H1 (cell line): ENCODE data around the gene PDE4D. TPM values are rescaled to one million over a fixed set of nuclear protein-coding genes. Genes with fewer than 3 reads are reported as not detected.

Experiments
- CTCF ChIA-PET: fragments of 300-600 bp; sonication (Branson Sonifier 250); formaldehyde crosslinking; loops from one replicate; lab custom pipeline; 2021; ENCODE audit not compliant: partially characterized antibody; lab: Charles Lee
- POLR2A ChIA-PET: fragments of 300-600 bp; sonication (Branson Sonifier 250); formaldehyde crosslinking; loops from one replicate; lab custom pipeline; 2021; ENCODE audit warnings: inconsistent platforms; ENCODE audit not compliant: partially characterized antibody; lab: Charles Lee
- DNase-seq, 2 experiments: peaks; one replicate each; pipeline versions ENCODE4 v3.0.0 to v3.0.0-alpha.2; 2010 to 2022; ENCODE audit warnings: low spot score in 2 of 2, low read depth in 1 of 2, mixed read lengths in 1 of 2
- FAIRE-seq: peaks from 2 replicates; lab custom pipeline; 2011; peaks lifted over from hg19 to GRCh38; lab: Jason Lieb, UNC
- H2AFZ ChIP-seq: 2 replicates; pipeline ENCODE4 v1.8.1; 2012; ENCODE audit warnings: low read length, inconsistent platforms
- H2AK5ac ChIP-seq: 2 replicates; pipeline ENCODE4 v1.6.1; 2013; ENCODE audit warnings: low read depth, low read length
- H2BK120ac ChIP-seq: replicated peaks from 2 replicates; pipeline ENCODE3; 2013; ENCODE audit warnings: low read depth, low read length, inconsistent platforms
- H2BK12ac ChIP-seq: 2 replicates; pipeline ENCODE4 v1.6.1; 2013; ENCODE audit warnings: low read depth, low read length
- H2BK15ac ChIP-seq: 2 replicates; pipeline ENCODE4 v1.6.1; 2013; ENCODE audit warnings: low read length
- H2BK20ac ChIP-seq: 2 replicates; pipeline ENCODE4 v1.6.1; 2013; ENCODE audit warnings: low read length
- H2BK5ac ChIP-seq: 2 replicates; pipeline ENCODE4 v1.6.1; 2013; ENCODE audit warnings: low read depth, low read length
- H3K14ac ChIP-seq: 2 replicates; pipeline ENCODE4 v1.6.1; 2013; ENCODE audit warnings: inconsistent platforms; ENCODE audit not compliant: insufficient read length
- H3K18ac ChIP-seq: 2 replicates; pipeline ENCODE4 v1.6.1; 2013; ENCODE audit warnings: low read length; ENCODE audit errors: extremely low read depth
- H3K23ac ChIP-seq: 2 replicates; pipeline ENCODE4 v1.6.1; 2013; ENCODE audit warnings: inconsistent platforms; ENCODE audit not compliant: insufficient read length
- H3K23me2 ChIP-seq: 2 replicates; pipeline ENCODE4 v1.6.1; 2013; ENCODE audit warnings: low read depth, low read length
- H3K27ac ChIP-seq: 2 replicates; pipeline ENCODE4 v1.6.1; 2011; ENCODE audit warnings: low read depth, low read length, inconsistent platforms
- H3K27me3 ChIP-seq, 4 experiments: replicated peaks in 1 of 4; 1 replicate in 1 of 4; 2 replicates in 3 of 4; pipeline versions ENCODE4 v1.6.1 to v1.8.1; 2011 to 2013; ENCODE audit warnings: low read length in 3 of 4, mild to moderate bottlenecking in 3 of 4, inconsistent platforms in 2 of 4, mixed read lengths in 2 of 4, moderate library complexity in 1 of 4; ENCODE audit not compliant: control insufficient read depth in 3 of 4, insufficient read depth in 3 of 4; ENCODE audit errors: extremely low read depth in 1 of 4
- H3K36me3 ChIP-seq, 4 experiments: 2 replicates each; pipeline versions ENCODE4 v1.6.1 to v1.8.1; 2011 to 2013; ENCODE audit warnings: mild to moderate bottlenecking in 4 of 4, low read length in 3 of 4, moderate library complexity in 2 of 4, control low read depth in 1 of 4, inconsistent platforms in 1 of 4; ENCODE audit not compliant: insufficient read depth in 4 of 4, control insufficient read depth in 2 of 4
- H3K4ac ChIP-seq: replicated peaks from 2 replicates; pipeline ENCODE3; 2013; ENCODE audit warnings: low read length, low read depth, mixed read lengths, inconsistent platforms; ENCODE audit not compliant: insufficient read length
- H3K4me1 ChIP-seq, 4 experiments: replicated peaks in 1 of 4; 1 replicate in 1 of 4; 2 replicates in 3 of 4; pipeline versions ENCODE4 v1.6.1 to v1.8.1; 2011 to 2013; ENCODE audit warnings: low read length in 3 of 4, inconsistent platforms in 2 of 4, mixed read lengths in 1 of 4; ENCODE audit not compliant: insufficient read depth in 4 of 4, control insufficient read depth in 3 of 4
- H3K4me2 ChIP-seq, 2 experiments: 2 replicates each; pipeline versions ENCODE4 v1.6.1 to v1.8.1; 2011 to 2013; ENCODE audit warnings: low read depth in 2 of 2, low read length in 2 of 2, control low read depth in 1 of 2, inconsistent platforms in 1 of 2, mild to moderate bottlenecking in 1 of 2; ENCODE audit not compliant: insufficient read depth in 1 of 2
- H3K4me3 ChIP-seq, 4 experiments: fragments of 200-600, 300-600 bp in 1 of 4; sonication (generic), shearing (Covaris generic), sonication (Bioruptor Twin) in 1 of 4; 2 replicates each; pipeline versions ENCODE4 v1.5.1 to v1.8.1; 2011 to 2016; ENCODE audit warnings: low read length in 4 of 4, low read depth in 3 of 4, control low read depth in 2 of 4, inconsistent platforms in 2 of 4, mild to moderate bottlenecking in 2 of 4, mixed read lengths in 1 of 4, moderate library complexity in 1 of 4; ENCODE audit not compliant: insufficient read depth in 2 of 4; ENCODE audit errors: extremely low read depth in 1 of 4
- H3K56ac ChIP-seq: replicated peaks from 2 replicates; pipeline ENCODE3; 2013; ENCODE audit warnings: low read depth, mild to moderate bottlenecking, mixed read lengths, low read length, inconsistent platforms; ENCODE audit not compliant: insufficient read length
- H3K79me1 ChIP-seq: 2 replicates; pipeline ENCODE4 v1.6.1; 2013; ENCODE audit warnings: low read depth, low read length, control low read depth
- H3K79me2 ChIP-seq, 2 experiments: 2 replicates each; pipeline versions ENCODE4 v1.6.1 to v1.8.1; 2012 to 2013; ENCODE audit warnings: low read length in 2 of 2, mild to moderate bottlenecking in 2 of 2, inconsistent platforms in 1 of 2; ENCODE audit not compliant: insufficient read depth in 2 of 2, control insufficient read depth in 1 of 2
- H3K9ac ChIP-seq, 4 experiments: replicated peaks in 1 of 4; 1 replicate in 1 of 4; 2 replicates in 3 of 4; pipeline versions ENCODE4 v1.6.1 to v1.8.1; 2011 to 2013; ENCODE audit warnings: low read depth in 3 of 4, low read length in 3 of 4, control low read depth in 2 of 4, mild to moderate bottlenecking in 2 of 4, moderate library complexity in 2 of 4, inconsistent platforms in 1 of 4; ENCODE audit errors: extremely low read depth in 1 of 4
- H3K9me3 ChIP-seq, 2 experiments: 2 replicates each; pipeline versions ENCODE4 v1.6.1 to v1.8.1; 2012 to 2013; ENCODE audit warnings: mild to moderate bottlenecking in 2 of 2, moderate library complexity in 2 of 2, control low read depth in 1 of 2, inconsistent platforms in 1 of 2, low read depth in 1 of 2, low read length in 1 of 2, mixed read lengths in 1 of 2; ENCODE audit not compliant: insufficient read depth in 2 of 2
- H4K20me1 ChIP-seq, 2 experiments: replicated peaks in 1 of 2; 2 replicates each; pipeline versions ENCODE3 to v1.8.1; 2011 to 2013; ENCODE audit warnings: inconsistent platforms in 2 of 2, low read length in 2 of 2, mild to moderate bottlenecking in 1 of 2; ENCODE audit not compliant: insufficient read depth in 2 of 2, control insufficient read depth in 1 of 2
- H4K5ac ChIP-seq: 2 replicates; pipeline ENCODE4 v1.6.1; 2013; ENCODE audit warnings: low read length, low read depth, mixed read lengths, inconsistent platforms; ENCODE audit not compliant: insufficient read length
- H4K8ac ChIP-seq: 2 replicates; pipeline ENCODE4 v1.8.0; 2013; ENCODE audit warnings: mild to moderate bottlenecking, moderate library complexity, low read length, inconsistent platforms; ENCODE audit not compliant: insufficient read depth; ENCODE audit errors: extremely low read depth
- H4K91ac ChIP-seq: replicated peaks from 2 replicates; pipeline ENCODE3; 2013; ENCODE audit warnings: low read length, mixed read lengths, inconsistent platforms; ENCODE audit not compliant: insufficient read length
- BCL11A ChIP-seq, 2 experiments: IDR thresholded peaks; one replicate each; pipeline ENCODE4 v1.6.1; 2011; ENCODE audit warnings: low read depth in 2 of 2, low read length in 2 of 2, mild to moderate bottlenecking in 2 of 2
- EP300 ChIP-seq, 2 experiments: IDR thresholded peaks; 1 replicate in 1 of 2; 2 replicates in 1 of 2; pipeline ENCODE4 v1.6.1; 2011 to 2012; ENCODE audit warnings: low read depth in 2 of 2, low read length in 2 of 2, mild to moderate bottlenecking in 2 of 2, borderline replicate concordance in 1 of 2, inconsistent platforms in 1 of 2, moderate library complexity in 1 of 2
- NANOG ChIP-seq: IDR thresholded peaks from 2 replicates; pipeline ENCODE4 v1.6.1; 2011; ENCODE audit warnings: low read length, low read depth, mild to moderate bottlenecking, inconsistent platforms; ENCODE audit not compliant: insufficient read depth, poor library complexity, severe bottlenecking
- RNF2 ChIP-seq: fragments of 200-900, 300-1000 bp; sonication (generic); IDR thresholded peaks from 2 replicates; pipeline ENCODE4 v1.7.1; 2016; ENCODE audit warnings: borderline replicate concordance, low read depth, mild to moderate bottlenecking, antibody characterized with exemption, low read length; ENCODE audit not compliant: poor library complexity, severe bottlenecking; ENCODE audit errors: missing control alignments
- SIN3A ChIP-seq, 2 experiments: IDR thresholded peaks in 1 of 2; conservative IDR thresholded peaks in 1 of 2; 2 replicates each; pipeline ENCODE4 v1.6.1; 2011 to 2012; ENCODE audit warnings: low read length in 2 of 2, improper control_type of control experiment in 1 of 2, low read depth in 1 of 2, mild to moderate bottlenecking in 1 of 2
- SP2 ChIP-seq: IDR thresholded peaks from 2 replicates; pipeline ENCODE4 v1.6.1; 2012; ENCODE audit warnings: mild to moderate bottlenecking, low read length, inconsistent platforms
- TEAD4 ChIP-seq: IDR thresholded peaks from 2 replicates; pipeline ENCODE4 v1.6.1; 2012; ENCODE audit warnings: low read depth, low read length, inconsistent platforms, mixed read lengths
- WGBS, 2 experiments: shearing (Covaris generic) in 1 of 2; methylation state at CpG; one replicate each; pipeline versions ENCODE4 v1.1.6 to v1.1.7; 2013 to 2015; ENCODE audit warnings: low lambda C conversion rate in 2 of 2, mixed read lengths in 2 of 2, inconsistent platforms in 1 of 2, low coverage in 1 of 2, missing lambda C conversion rate in 1 of 2; ENCODE audit not compliant: insufficient replicate concordance in 2 of 2, insufficient coverage in 1 of 2, insufficient read length in 1 of 2; ENCODE audit errors: extremely low coverage in 1 of 2, missing lambda C conversion rate in 1 of 2; 5-methylcytosine and 5-hydroxymethylcytosine counted together
- polyA plus RNA-seq, 7 experiments: library from polyadenylated mRNA; depleted of rRNA in 3 of 7; stranded (reverse) in 5 of 7; unstranded in 2 of 7; fragments of >200 nt in 5 of 7; fragments of 200-250 nt in 2 of 7; gene quantifications; 1 replicate in 5 of 7; 2 replicates in 1 of 7; 4 replicates in 1 of 7; pipeline versions ENCODE4 v1.2.1 to v1.2.3, GENCODE V29; 2011 to 2013; ENCODE audit warnings: missing spikeins in 2 of 7, mixed read lengths in 2 of 7
- total RNA-seq: library from RNA; stranded (reverse); fragmentation: NEBNext Ultra II Directional; extraction: Animal tissue kit (Norgen Biotek cat#: 25700); gene quantifications from 2 replicates; pipeline ENCODE4 v1.2.1, GENCODE V29; 2021
- TF ChIP-seq, protein P1 (sequence below): IDR thresholded peaks from 2 replicates; pipeline ENCODE4 v1.6.1; 2011; ENCODE audit warnings: low read depth, mild to moderate bottlenecking, low read length; ENCODE audit not compliant: insufficient read depth

PDE4D gene
- total and polyA plus RNA-seq, 2 of the 8 experiments (the other 6 are each of a cell fraction or from before 2014, with no cell fraction given) = 2.3 to 3.7 TPM

DNA sequence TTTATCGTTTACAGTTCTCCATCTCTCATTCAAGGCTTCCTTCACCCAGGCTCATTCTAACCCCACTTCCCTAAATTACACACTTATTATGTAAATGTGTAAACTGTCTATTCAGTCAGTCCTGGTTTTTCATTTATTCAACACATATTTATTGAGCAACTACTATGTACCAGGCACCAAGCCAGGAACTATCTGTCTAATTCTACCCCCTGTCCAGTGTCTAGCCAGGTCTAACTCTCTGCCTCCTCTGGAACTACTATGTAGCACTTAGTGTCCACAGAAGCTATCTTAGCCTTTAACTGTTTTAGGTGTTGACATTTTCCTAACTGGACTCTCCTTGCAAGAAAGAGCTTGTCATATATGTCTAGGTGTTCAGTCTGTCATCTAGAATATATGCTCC lies 56.5 kb downstream of the PDE4D start:
- no peaks in the 10 kb centered on the region for H3K79me2 ChIP-seq
- H3K4me3 ChIP-seq = no peak overlapping the region
- H4K5ac ChIP-seq = no peak overlapping the region
- no peak overlapping the region for H2BK15ac ChIP-seq
- H3K4me1 ChIP-seq = no peaks in the 10 kb centered on the region
- no peak overlapping the region for H3K9ac ChIP-seq
- H3K23me2 ChIP-seq = no peaks in the 10 kb centered on the region
- no peaks in the 10 kb centered on the region; a peak in 1 of 4 replicates for H3K9me3 ChIP-seq
- H2AK5ac ChIP-seq = no peak overlapping the region
- H3K27me3 ChIP-seq = no peaks in the 10 kb centered on the region
- H3K4me2 ChIP-seq = no peak overlapping the region
- H2BK20ac ChIP-seq = no peak overlapping the region
- no peaks in the 10 kb centered on the region for H3K79me1 ChIP-seq
- no peak overlapping the region for H4K91ac ChIP-seq
- no peak for DNase-seq
- H2BK5ac ChIP-seq = no peak overlapping the region
- H2BK12ac ChIP-seq = no peak overlapping the region
- no peak overlapping the region for H3K4ac ChIP-seq
- no peak overlapping the region for H3K14ac ChIP-seq
- no peak overlapping the region for H2AFZ ChIP-seq
- FAIRE-seq = no peak
- H3K18ac ChIP-seq = no peak overlapping the region
- 91 to 100% methylated on average over 1 of the region's 1 CpG for WGBS, 2 experiments
- CTCF ChIA-PET = no interaction called here
- no peak overlapping the region for H3K27ac ChIP-seq
- POLR2A ChIA-PET = no interaction called here
- H3K36me3 ChIP-seq = no peaks in the 10 kb centered on the region
- no peaks in the 10 kb centered on the region for H4K20me1 ChIP-seq
- H4K8ac ChIP-seq = no peak overlapping the region
- H2BK120ac ChIP-seq = no peak overlapping the region
- H3K56ac ChIP-seq = no peak overlapping the region
- no peak overlapping the region for H3K23ac ChIP-seq
- no peak for TF ChIP-seq EP300 (IDR thresholded peaks at IDR 0.05; ENCODE audit: borderline replicate concordance in 1 of 2, low read depth in 2 of 2, low read length in 2 of 2)
- TF ChIP-seq BCL11A (IDR thresholded peaks at IDR 0.05; ENCODE audit: low read depth in 2 of 2, low read length in 2 of 2) = no peak
- no peak for TF ChIP-seq TEAD4
- TF ChIP-seq SIN3A (conservative IDR thresholded peaks at IDR 0.05 in 1 of 2, IDR thresholded peaks at IDR 0.05 in 1 of 2; ENCODE audit: low read depth in 1 of 2, low read length in 2 of 2) = no peak
- TF ChIP-seq SP2 = no peak
- TF ChIP-seq NANOG = no peak
- TF ChIP-seq, protein P1, sequence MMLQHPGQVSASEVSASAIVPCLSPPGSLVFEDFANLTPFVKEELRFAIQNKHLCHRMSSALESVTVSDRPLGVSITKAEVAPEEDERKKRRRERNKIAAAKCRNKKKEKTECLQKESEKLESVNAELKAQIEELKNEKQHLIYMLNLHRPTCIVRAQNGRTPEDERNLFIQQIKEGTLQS = no peak
- TF ChIP-seq RNF2 = no peak
